GM19455 (cell line): ENCODE measurements around the gene COL2A1.

Experiments used
- ATAC-seq: cut with Tn5 transposase; IDR thresholded peaks from one replicate; pipeline ENCODE4 v1.9.1; 2021; ENCODE audit not compliant: unreplicated experiment

Gene COL2A1

DNA sequence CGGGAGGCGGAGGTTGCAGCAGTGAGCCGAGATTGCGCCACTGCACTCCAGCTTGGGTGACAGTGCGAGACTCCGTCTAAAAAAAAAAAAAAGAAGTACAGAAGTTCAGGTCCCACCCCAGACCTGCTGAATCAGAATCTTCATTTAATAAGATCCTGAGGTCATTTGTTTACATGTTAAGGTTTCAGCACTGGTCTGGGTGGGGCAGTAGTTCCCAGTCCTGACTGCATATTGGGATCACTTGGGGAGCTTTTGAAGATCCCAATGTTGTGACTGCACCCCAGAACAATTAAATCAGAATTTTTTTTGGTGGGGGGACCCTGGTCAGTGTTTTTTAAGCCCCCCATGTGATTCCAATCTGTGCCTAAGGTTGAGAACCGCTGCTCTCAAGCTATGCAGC lies 11.7 kb upstream of the COL2A1 start:
- no peak for ATAC-seq

DNA sequence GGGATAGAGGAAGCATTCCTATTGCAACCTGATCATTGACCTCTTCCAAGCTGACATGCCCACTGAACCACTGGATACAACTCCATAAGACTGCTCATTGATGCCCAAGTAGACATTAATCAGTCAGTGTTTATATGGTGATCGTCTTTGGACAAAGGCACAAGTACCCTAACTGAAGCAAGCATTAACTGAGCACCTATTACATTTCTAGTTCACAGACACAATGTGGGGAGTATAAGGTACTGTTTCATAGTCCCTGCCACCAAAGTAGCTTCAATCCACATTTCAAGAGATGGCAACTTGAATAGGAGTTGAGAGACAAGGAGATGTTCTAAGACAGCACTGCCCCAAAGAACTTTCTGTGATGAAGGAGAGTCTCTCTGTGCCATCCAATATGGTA lies 10.9 kb upstream of the COL2A1 start:
- no peak for ATAC-seq

DNA sequence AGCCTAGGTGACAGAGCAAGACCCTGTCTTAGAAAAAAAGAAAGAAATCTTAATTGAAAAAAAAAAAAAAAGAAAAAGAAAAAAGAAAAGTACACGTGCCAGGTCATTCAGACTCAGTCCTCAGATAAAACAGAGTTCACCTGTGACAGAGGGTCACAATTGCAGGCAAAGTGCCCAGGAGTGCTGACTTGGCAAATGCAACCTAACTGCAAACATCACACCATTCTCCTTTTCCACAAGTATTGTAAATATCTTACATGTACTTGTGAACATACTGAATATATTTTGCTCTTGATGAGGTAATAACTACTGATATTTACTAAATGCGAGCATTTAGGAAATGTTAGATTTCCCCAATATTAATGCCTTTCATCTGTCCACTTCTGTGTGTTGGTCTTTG lies 9.0 kb upstream of the COL2A1 start:
- ATAC-seq = no peak

DNA sequence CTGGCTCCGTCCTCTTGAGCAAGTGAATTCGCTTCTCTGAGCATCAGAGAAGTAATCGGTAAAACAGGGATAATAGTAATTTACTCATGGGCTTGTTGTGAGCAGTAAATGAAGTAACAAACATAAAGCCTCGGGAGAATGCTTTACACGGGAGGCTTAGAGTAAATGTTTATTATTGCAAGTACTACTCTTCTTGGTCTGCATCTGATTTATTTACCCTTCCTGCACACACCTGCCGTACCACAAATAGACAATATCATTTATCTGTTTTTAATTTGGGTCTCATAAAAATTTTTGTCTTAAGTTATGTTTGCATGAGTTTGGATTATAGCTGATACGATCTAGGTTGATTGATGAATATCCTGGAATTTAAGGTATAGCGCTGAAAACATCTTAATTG lies 7.8 kb upstream of the COL2A1 start:
- no peak for ATAC-seq

DNA sequence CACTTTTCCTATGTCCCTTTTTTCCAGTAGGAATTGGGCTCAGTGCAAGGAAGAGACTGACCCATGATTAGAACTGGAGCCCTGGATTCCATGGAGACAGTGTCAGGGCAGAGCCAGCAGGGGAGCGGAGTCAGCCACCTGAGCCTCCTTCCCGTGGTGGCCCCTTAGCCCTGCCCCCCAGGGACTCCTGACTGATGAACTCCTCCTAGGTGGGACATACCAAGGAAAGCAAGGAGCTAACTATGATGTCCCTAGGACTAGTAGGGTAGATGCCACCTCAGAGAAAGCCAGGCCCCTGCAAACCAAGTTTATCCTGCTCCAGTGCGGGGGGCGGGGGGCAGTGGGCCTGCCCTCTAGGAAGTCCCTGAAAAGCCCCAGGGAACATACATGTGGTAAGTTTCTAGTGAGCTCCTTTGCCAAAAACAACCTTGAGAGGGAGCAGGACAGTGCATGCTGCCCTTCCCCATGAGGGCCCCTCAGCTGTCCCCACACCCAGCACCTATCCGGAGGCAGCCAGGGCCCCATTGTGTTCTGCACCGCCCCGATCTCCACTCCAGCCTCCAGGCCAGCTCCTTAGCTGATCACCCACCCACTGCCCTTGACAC lies 6.2 kb upstream of the COL2A1 start:
- no peak for ATAC-seq

DNA sequence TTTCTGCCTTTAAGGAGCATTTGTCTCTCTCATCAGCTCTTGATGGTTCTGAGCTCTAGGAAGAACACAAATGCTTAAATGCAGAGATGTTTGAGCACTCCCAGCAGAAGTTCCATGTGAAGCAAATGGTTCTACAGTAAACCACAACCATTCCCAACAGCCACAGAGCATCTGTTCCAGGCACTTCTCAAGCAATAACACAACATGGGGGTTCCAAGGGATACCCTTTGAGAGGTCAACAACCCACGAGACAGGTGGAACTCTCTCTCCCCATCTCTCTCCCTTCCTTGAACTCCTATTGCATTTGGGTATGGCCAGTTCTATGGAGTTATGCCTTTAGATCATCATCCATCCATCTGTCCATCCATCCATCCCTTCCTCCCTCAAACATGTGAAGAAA lies 5.2 kb upstream of the COL2A1 start:
- no peak for ATAC-seq

DNA sequence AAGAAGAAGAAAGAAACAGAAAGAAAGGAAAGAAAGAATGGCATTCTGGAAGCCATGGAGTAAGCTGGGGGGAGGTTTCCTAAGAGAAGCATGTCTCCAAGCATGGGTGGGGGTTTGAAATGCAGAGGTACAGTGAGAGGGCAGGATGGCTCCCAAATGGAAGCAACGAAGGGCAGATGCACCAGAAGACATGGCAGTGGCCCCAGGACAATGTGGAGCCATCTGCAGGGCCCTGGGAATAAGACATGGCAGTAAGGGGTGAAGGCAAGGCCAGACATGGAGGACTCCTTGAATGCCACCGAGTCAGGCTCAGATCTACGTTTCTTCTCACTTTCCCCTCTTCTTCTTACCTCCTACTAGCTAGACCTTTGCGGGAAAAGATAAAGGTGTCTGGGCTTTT lies 4.7 kb upstream of the COL2A1 start:
- no peak for ATAC-seq

DNA sequence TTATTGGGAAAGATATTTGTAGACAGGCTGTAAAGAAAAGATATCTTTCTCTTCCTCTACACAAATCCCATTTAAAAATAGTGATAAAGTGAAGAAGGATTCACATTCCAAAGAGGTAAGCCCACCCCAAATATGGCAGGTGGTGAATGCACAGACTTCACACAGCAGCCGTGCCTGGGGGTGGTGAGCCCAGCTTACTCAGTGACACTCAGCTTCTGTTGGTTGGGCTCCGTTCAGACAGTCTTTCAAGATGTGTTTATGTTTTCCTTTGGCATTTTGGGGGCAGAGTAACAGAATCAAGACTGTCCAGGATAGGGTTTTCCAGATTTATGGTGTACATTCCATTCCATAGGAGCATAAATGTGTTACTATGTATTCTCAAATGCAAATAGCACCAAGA lies 4.1 kb upstream of the COL2A1 start:
- no peak for ATAC-seq

DNA sequence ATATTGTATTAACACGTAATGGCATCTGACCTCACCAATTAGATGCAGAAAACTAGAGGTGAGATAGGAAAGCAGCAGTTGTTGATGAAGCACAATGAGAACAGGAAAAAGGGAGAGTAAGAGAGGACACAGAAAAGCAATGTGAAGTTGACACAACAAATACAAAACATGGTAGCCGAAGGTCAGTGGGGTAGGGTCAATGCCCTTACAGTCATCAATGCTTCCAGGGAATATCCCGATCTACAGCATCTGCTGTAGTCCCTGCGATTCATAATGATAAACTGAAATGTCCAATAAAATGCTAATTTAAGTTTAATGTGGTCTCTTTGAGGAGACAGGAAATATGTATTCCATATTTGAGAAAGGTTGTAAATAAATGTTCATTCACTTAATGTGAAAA lies 2.9 kb upstream of the COL2A1 start:
- ATAC-seq = no peak

DNA sequence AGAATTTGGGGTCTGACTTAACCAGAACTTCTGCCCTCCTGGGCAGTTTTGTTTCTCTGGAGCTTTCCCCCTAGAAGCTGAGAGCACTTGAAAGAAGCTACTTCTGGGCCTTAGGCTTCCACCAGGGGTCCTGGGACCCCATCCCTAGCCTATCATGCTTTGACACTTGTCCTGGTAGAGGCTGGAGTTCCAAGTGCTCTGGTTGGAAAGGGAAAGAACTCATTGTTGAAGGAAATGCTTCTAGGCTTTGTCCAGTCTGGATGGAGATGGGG lies 1.4 kb upstream of the COL2A1 start:
- no peak for ATAC-seq

DNA sequence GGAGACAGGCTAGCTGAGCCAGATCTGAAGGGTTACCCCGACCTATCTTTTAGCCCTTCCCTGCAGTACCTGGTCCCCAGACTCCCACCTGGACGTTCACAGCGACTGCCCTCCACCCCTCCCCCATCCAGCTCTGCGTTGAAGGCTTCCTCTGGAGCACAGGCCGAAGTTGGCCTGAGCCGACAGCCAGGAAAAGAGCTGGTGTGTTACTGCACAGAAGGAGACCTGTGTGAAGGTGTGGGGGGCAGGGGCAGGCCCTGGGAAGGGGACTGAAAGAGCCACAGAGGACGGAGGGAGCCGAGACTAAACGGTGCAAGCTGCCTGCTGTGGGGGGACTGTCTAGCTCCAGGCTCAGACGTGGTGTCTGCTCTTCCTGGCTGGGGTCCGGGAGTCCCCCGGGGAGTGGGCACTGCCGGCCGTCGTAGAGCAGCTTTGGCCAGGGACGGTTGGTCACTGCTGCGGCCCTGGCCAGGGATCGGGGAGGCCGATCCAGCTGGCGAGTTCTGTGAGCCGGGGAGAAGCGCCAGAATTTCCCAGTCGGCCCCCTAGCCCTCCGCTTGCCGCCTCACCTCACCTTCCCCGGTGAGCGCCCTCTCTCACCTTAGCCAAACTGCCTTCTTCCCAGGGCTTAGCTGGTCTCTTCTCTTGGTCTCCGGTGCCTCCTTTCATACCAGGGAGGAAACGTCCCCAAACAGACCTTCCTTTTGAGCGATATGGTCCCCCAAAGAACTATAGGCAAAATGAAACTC lies 899 bp upstream of the COL2A1 start:
- ATAC-seq = no peak

DNA sequence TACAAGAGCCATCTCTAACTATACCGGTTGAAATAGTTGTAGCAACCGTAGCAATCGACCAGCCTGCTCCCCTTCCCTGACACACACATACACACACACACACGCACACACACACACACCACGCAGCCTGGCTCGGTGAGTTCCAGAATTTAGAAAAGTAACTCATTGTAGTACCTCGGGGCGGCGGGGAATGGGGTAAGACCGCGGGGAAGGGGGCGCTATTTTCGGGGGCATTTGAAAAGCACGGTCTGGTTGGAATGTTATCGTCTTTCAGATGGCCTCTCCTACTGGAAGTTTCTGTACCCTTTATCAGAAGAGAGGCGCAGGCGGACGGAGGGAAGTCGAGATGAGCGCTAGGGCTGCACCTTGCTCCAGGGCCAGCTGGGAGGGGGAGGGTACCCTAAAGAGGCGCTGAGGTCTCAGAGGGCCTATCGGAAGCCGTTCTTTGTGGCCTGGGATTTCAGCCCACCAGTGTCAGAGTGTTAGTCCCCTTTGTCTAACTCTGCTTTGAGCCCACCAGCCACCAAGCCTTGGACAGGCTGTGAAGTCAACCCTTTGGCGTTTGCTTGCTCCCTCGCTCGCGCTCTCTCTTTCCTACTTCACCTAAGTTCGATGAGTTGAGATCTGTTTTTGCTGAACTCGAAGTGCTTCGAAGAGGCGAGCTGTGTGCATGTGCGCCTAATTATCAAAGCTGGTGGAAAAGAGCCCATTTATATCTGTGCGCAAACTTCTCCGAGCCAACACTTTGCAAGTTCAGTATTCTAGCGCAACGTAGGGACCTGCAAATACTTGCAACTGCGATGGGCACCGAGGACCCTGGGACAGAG lies 837 bp downstream of the COL2A1 start:
- no peak for ATAC-seq

DNA sequence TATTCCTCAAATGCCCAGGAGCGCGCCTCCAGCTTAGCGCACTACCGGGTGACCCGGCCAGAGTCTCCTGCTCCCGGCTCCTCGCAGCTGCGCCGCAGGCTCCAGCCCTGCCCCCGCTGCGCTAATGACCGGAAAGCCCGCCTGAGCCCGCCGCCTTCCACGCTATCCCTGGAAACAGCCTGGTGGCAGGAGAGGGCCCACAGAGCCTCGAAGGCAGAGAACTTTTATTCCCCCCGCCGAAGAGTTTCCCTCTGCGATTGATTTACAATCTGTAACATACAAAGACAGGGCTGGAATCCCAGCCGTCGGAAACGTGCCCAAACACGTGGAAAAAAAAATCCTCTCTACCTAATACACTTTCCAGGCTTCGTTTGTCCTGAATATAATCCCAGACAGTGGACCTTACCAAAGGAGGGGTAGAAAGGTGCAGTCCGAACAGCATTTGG lies 1.5 kb downstream of the COL2A1 start:
- no peak for ATAC-seq

DNA sequence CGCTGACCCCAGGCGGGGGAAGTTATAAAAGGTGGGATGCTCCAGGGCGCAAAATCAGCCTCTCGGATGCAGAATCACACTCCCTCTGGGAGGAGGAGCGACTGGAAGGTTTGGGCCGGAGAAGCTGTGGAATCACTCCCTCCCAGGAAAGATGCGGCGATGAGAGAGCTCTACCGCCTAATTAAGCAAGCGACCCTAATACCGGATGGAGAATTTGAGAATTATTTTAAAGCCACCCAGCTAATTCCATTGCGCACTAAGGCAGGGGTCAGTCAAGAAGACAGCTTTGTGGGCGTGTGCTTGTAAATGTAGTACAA lies 1.9 kb downstream of the COL2A1 start:
- ATAC-seq = no peak

DNA sequence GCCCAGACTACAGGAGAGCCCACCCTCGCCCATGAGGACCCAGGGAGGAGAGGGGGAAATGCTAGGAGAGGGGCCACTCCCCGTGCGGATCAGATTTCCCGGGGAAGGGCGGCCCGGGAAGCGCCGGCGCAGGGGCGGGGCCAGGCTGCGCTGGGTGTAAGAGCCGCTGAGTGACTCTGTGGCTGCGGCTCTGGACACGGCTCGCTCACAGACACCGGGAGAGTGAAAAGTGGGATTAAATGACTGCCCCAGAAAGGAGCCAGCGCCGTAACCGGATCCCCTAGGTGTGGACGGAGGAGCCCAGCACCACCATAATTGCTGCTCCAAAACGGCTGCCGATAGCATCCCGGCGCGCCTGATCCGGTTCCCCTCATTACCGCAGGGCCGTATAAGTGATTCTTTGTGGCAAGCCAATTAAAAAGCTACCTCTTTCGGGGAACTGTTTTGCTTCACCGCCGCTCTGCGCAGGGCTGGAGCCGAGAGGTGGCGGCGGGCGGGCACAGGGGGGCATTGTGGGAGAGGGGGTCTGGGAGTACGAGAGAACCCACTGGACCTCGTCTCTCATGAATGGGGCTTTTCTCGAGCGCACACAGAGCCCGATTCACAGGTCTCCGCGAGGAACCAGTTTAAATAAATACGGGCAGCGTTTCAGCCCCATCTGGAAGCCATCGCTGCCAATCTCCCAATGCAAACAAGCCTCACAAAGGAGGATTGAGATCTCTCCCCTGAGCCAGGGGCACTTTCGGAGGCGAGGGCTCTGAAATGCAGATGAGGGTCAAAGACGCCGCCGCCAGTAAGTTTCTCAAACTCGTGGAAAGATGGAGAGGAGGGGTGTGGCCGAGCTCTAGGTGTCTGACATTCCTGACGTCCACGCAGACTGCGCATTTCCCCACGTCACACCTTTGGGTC lies 2.5 kb downstream of the COL2A1 start:
- no peak for ATAC-seq

DNA sequence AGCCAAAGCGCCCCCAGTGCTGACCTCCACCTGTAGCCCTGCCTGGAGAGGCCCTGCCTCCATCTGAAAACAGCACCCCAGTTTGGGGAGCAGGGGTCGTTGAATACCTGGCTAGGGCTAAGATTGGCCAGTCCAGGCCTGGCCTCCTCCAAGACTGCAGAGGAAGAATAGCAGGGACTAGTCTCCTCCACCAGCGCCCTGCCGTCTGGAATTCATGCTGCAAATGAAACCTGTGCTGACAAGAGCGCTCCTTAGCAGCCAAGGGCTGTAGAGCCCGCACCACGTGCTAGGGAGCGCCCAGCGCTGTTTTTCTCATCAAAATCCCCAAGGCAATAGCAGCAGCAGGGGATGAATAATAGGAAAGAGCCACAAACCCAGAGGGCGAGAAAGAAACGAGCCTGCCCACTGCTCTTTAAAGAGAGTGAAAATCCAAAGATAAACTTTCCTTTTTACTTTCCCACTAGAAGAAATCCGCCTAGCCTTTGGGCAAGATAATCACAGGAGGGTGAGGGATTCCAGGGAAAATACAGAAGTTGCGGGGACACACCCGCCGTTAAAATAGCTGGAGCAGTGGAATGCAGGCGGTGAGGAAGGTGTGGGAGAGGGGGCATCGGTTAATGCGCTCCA lies 3.3 kb downstream of the COL2A1 start:
- ATAC-seq = no peak

DNA sequence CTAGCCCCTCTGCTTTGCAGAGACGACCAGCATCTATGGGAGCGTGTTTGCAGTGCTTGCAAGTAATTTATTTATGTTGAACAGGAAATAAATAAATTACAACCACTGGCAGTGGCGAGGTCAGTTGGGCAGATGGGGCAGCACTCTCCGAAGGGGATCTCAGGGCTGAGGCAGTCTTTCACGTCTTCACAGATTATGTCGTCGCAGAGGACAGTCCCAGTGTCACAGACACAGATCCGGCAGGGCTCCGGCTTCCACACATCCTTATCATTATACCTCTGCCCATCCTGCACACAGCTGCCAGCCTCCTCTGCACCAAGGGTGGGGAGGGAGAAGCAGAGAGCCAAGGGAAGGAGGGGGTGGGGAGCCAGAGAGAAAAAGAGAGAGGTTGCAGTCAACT lies 4.5 kb downstream of the COL2A1 start:
- no peak for ATAC-seq

DNA sequence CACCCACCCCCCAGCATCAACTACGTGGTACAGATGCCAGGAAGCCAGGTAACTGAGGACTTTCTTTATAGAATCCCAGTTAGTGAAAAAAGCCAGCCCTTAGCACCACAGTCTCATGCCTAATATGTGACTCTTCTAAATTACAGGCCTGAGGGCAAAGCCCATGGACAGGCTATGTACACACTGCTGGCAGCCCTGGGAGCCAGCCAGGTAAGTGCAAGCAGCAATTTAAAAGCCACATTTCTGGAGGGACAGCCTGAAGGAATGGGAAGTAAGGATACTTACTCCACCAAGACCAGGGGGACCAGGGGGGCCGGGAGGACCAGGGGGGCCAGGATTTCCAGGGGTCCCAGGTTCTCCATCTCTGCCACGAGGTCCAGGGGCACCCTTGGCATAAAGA lies 7.0 kb downstream of the COL2A1 start:
- ATAC-seq = no peak

DNA sequence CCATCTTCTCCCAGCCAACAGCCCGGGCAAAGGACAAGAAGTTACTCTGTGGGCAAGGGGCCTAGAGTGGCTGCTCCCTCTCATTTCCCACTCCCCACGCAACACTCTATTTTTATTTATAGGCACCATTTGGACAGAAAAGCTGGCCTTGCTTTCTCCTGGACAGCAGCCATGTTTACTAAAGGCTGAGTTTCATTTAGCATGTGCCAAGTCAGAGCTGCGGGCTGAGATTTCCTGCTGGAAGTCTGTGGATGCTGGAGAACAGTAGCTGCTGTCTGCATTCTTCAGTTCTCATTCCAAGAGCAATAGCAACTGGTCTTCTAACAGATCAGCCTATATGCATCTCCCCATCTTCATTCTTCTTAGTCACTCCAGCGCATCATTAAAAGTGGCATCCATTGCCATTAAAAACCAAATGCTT lies 8.3 kb downstream of the COL2A1 start:
- ATAC-seq = no peak

DNA sequence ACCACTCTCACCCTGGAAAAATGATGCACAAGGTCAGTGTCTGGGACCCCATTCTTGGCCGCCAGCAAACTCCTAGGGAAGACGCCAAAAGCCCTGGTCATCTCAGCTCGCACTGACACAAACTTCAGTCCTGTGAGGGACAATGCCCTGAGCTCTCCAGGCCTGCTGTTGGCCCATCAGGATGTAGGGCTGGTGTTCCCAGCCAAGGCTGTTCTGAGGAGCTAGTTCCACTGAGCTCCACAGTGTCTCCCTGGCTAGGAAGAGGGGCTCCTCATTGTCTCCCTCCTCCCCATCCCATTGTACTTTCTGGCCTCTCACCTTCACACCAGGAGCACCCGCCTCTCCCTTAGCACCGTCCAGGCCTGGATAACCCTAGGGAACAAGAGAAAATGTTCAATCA lies 10.8 kb downstream of the COL2A1 start:
- ATAC-seq = no peak

DNA sequence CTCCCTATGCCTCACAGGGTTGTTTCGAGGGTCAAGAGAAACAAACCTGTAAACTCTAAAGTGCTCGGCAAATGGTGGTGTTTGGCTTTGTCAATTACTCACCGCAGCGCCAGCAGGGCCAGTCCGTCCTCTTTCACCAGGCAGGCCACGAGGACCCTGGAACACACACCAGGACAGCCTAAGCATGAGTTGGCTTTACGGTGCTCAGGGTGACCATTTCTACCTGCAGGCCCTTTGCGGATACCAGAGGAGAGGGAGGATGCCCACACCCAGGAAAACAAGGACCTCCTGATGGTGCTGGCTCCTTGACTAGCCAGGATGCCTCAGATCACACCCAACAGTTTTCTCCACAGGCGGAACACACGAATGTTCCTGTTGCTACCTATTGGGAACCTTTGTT lies 11.5 kb downstream of the COL2A1 start:
- ATAC-seq = no peak
